ENCODE measurements around the gene MAPKAP1.
"Not testable (repeated sequence)": the region's sequence is repeated elsewhere in the genome, so short reads cannot be mapped to it uniquely, and the experiment has no call there.

Gene MAPKAP1

DNA sequence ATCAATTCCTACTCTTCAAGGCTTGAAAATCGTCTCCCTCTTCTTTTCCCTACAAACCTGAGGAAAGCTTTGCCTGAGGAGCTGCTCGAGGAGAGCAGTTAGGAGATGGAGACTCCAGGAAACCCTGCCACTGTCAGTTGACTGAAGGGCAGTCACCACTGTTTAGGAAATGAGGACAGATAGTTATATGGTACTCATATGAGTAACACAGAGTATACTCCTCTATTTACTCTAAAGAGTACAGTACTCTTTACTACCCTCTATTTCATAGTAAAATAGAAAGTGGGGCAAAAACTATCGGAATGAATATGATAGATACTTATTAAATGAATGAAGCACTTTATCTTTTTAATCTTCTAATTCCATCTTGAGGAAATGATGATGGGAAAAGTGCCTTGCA, 115.8 kb downstream of the MAPKAP1 start:
- FAIRE-seq (no peak), DNase-seq (ENCODE audit: insufficient read length) (no peak)
- TF ChIP-seq POLR2A (IDR thresholded peaks at IDR 0.05; ENCODE audit: low read depth, low read length) (no peak), TAF1 (IDR thresholded peaks at IDR 0.05; ENCODE audit: borderline replicate concordance, low read depth, low read length) (no peak), POLR2AphosphoS5 (IDR thresholded peaks at IDR 0.05; ENCODE audit: low read depth, low read length) (no peak)

DNA sequence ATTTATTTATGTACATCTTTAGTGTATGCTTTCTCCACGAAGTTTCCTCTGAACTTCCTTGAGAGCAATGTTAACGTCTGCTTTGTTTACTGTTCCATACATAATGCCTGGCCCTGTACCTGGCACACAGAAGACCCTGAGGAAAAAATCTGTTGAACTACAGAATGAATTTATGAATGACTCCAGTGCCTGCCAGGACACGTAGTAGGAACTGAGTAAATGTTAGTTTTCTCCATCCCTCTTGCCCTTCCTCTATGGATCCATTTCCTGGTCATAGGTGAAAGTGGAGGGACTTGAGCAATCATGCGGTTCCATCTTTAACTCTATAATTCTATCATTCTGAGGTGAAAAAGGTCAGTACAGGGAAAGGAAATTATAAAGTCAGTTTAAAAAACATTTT, 117.7 kb downstream of the MAPKAP1 start:
- no peak for FAIRE-seq
- no peak for TF ChIP-seq TAF1 (IDR thresholded peaks at IDR 0.05; ENCODE audit: borderline replicate concordance, low read depth, low read length)
- TF ChIP-seq POLR2AphosphoS5 (IDR thresholded peaks at IDR 0.05; ENCODE audit: low read depth, low read length) = no peak
- TF ChIP-seq POLR2A (IDR thresholded peaks at IDR 0.05; ENCODE audit: low read depth, low read length) = no peak
- DNase-seq (ENCODE audit: insufficient read length) = no peak

DNA sequence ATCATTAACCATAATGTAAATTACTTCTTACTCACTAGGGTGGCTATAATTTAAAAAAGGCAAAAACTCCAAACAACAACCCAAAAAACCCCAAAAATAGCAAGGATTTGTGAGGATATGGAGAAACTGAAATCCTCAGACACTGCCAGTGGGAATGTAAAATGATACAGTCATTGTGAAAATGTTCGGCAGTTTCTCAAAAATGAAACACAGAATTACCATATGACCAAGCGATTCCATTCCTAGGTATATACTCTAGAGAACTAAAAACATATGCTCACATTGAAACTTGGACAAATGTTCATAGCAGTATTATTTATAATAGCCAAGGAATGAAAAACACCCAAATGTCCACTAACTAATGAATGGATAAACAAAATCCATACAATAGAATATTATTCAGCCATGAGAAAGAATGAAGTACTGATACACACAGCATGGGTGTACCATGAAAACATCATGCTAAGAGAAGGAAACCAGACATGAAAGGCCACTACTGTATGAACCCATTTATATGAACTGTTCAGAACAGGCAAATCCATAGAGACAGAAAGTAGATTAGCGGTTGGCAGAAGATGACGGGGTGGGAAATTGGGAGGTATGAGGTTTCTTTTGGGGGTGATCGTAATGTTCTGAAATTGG, 119.1 kb downstream of the MAPKAP1 start:
- TF ChIP-seq POLR2A (IDR thresholded peaks at IDR 0.05; ENCODE audit: low read depth, low read length) (no peak), TAF1 (IDR thresholded peaks at IDR 0.05; ENCODE audit: borderline replicate concordance, low read depth, low read length) (no peak), POLR2AphosphoS5 (IDR thresholded peaks at IDR 0.05; ENCODE audit: low read depth, low read length) (no peak)
- no peak for DNase-seq (ENCODE audit: insufficient read length)
- FAIRE-seq = no peak

DNA sequence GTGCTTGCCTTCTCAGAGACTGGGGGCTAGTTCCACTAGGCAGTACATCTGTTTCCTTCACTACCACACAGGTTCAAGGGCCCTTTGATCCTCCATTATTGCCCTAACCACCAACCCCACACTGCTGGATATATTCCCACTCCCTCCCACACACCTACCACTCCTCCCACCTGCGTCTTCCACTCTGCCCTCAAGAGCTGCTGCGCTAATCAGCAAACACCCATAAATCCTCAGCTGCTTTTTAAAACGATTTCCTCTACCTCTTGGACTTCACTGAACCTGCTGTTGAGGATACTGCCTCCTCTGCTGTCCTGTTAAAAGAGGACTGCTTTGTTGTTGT, 120.9 kb downstream of the MAPKAP1 start:
- DNase-seq (ENCODE audit: insufficient read length) (no peak), FAIRE-seq (no peak)
- TF ChIP-seq POLR2AphosphoS5 (IDR thresholded peaks at IDR 0.05; ENCODE audit: low read depth, low read length) (no peak), POLR2A (IDR thresholded peaks at IDR 0.05; ENCODE audit: low read depth, low read length) (no peak), TAF1 (IDR thresholded peaks at IDR 0.05; ENCODE audit: borderline replicate concordance, low read depth, low read length) (no peak)

DNA sequence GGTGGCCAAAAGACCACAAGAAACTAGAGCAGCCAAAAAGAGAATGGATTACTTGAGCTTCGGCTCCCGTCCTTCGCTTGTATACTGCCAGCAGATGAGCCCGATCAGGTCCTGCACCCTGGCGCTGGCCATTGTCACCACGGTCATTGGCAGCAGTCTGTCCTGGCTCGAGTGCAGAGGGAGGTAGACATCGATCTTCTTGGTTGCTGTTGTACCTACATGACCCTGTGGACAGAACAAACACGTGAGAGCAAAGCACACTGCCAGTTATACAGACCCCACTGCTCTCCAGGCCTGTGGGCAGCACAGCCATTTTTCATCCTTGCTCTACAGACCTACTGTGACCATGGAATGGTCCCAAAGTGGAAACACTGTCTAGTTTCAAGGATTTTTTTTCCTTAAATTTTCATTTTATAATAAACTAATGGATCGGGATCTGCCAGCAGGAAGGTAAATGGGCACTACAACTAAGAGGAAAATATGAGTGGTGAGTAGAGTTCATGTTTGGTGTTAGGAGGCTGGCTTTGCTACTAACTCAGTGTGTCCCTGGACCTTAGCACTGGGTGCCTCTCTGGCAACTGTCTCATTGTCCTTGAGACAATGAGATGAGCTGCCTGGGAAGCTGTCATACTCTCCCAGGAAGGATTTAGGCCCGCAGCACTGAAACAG, 121.4 kb downstream of the MAPKAP1 start:
- FAIRE-seq (no peak), DNase-seq (ENCODE audit: insufficient read length) (no peak)
- TF ChIP-seq POLR2AphosphoS5 (IDR thresholded peaks at IDR 0.05; ENCODE audit: low read depth, low read length) (no peak), TAF1 (IDR thresholded peaks at IDR 0.05; ENCODE audit: borderline replicate concordance, low read depth, low read length) (no peak), POLR2A (IDR thresholded peaks at IDR 0.05; ENCODE audit: low read depth, low read length) (no peak)

DNA sequence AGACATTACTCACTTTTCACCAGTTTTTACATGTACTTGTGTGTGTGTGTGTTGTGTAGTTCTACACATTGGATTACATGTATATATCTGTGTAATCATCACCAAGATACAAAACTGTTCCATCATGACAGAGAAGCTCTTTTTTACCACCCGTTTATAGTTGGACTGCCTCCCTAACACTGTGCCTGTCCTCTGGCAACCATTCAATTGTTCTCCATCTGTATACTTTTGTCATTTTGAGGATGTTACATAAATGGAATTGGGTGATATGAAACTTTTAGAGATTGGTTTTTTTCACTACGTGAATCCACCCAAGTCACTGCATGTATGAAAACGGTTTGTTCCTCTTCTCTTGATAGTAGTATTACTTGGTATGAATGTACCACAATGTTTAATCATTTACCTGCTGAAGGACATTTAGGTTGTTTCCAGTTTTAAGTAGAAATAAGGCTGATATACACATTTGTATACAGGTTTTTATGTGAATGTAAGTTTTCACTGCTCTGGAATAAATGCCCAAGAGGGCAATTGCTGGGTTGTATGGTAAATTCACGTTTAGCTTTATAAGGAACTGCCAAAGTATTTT, 126.2 kb downstream of the MAPKAP1 start:
- no peak for FAIRE-seq
- no peak for DNase-seq (ENCODE audit: insufficient read length)
- TF ChIP-seq POLR2AphosphoS5 (IDR thresholded peaks at IDR 0.05; ENCODE audit: low read depth, low read length) = no peak
- TF ChIP-seq TAF1 (IDR thresholded peaks at IDR 0.05; ENCODE audit: borderline replicate concordance, low read depth, low read length) = no peak
- TF ChIP-seq POLR2A (IDR thresholded peaks at IDR 0.05; ENCODE audit: low read depth, low read length) = no peak

DNA sequence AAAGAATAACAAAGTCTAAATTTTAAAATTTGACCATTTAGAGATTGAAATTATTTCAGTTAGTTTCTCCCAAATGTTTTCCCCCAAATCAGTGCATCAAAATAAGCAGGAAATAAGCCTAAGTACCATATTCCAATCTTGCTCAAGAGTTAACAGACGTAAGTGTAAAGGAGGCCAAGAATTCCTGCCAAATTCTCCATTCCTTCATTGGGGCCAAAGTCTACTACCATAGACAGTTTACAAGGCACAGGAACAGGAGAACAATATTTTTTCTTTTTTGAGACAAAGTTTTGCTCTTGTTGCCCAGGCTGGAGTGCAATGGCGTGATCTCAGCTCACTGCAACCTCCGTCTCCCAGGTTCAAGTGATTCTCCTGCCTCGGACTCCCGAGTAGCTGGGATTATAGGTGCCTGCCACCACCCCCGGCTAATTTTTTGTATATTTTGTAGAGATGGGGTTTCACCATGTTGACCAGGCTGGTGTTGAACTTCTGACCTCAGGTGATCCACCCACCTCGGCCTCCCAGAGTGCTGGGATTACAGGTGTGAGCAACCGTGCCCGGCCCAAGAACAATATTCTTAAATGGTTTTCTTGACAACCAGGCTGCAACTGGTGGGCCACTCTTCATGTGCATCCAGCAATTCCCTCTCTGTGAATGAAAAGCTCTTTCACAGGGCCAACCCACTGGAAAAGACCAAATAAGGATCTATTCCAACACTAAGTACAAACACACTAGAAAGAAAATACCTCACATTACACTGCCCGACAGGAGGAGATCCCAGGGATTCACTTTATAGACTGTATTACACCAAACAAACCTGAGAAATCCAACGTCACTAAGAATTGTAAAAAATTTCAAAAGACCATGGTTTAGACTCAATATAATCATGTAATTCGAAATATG, 127.7 kb downstream of the MAPKAP1 start:
- no peak for FAIRE-seq
- TF ChIP-seq POLR2A (IDR thresholded peaks at IDR 0.05; ENCODE audit: low read depth, low read length) (no peak), TAF1 (IDR thresholded peaks at IDR 0.05; ENCODE audit: borderline replicate concordance, low read depth, low read length) (no peak), POLR2AphosphoS5 (IDR thresholded peaks at IDR 0.05; ENCODE audit: low read depth, low read length) (no peak)
- DNase-seq (ENCODE audit: insufficient read length) = no peak

DNA sequence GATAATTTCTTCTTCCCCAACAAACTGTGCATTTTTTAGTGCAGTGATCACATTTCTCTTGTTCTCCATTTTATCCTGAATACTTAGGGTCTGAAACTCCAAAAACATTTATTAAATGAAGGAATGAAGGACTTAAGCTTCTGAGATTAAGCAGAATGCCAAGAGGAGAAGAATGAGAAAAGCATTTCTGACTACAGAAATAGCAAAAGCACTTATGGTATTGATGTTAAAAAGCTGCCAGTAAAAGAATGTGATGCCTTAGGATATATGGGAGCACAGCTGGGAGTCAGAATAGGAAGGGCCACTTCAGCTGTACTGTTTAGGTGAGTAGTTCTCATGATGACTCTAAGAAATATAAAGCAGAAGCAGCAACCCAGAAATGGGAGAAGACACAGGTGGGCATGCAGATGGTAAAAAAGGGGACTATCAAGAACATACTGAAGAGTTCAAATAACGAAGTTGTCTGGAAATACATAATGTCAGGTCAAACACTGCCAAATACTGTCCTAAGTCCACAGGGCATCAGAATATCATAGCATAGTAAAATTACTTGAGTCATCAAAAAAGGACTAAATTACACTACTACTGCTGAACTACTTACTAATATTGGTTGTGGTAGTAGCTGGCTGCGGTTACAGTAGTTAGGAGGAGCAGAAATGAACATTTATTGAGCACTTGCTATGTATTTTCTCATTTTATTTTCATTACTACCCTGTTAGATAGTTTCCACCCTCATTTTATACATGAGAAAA, 132.7 kb downstream of the MAPKAP1 start:
- TF ChIP-seq POLR2AphosphoS5 (IDR thresholded peaks at IDR 0.05; ENCODE audit: low read depth, low read length) (no peak), TAF1 (IDR thresholded peaks at IDR 0.05; ENCODE audit: borderline replicate concordance, low read depth, low read length) (no peak), POLR2A (IDR thresholded peaks at IDR 0.05; ENCODE audit: low read depth, low read length) (no peak)
- DNase-seq (ENCODE audit: insufficient read length) (no peak), FAIRE-seq (no peak)

DNA sequence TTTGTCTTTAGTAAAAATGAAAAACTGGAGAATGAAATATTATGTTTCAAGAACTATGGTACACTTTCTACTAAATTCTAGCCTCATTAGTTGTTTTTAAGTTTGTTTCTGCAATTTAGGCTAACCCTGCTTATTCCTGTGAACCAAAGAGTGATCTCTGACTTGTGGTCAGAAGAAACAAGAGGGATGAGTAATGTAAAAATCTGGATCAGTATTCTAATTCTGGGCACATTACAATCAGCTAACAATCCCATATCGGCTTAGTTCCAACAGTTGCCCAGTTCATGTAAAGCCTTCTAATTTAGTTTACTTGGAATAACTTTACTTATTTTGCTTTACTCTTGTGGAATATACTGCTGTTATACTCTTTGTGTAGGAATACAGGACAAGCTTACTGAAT, 134.5 kb downstream of the MAPKAP1 start:
- not testable (repeated sequence) for FAIRE-seq; DNase-seq (ENCODE audit: insufficient read length)

DNA sequence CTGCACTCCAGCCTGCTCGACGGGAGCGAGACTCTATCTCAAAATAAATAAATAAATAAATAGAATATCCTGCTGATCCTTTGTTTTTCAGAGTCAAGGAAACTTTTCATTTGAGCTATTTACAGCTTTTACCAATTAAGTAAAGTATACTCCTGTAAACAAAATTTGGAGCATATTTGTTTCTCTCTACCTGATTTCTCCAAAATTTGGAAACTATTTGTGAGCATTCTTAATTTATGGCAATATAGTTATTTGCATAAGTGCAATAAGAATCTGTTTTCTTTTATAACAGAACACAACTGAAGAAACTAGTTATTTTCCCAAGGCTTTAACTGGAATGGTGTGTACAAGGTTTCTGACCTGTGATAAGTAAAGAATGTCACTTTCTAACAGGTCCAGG, 135.2 kb downstream of the MAPKAP1 start:
- not testable (repeated sequence) for FAIRE-seq; DNase-seq (ENCODE audit: insufficient read length)

DNA sequence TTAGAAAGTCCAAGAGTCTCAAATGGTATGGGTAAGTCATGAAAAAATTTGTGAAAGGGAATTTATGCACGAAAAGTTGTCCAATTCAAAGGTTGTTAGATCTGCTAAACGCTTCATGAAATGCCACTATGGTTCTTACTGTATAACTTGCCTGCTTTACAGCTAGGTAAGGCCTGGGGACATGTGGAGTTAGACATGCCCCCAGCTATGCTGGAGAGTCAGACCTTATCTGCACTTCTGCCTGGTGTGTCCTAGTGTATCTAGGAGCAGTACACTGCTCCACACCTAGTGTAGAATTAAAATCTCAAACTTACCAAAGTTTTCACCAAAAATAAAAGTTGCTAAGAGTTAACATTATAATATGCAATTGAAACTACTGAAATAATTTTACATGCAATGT, 136.8 kb downstream of the MAPKAP1 start:
- DNase-seq (ENCODE audit: insufficient read length) = no peak
- no peak for FAIRE-seq
- TF ChIP-seq TAF1 (IDR thresholded peaks at IDR 0.05; ENCODE audit: borderline replicate concordance, low read depth, low read length) = no peak
- no peak for TF ChIP-seq POLR2A (IDR thresholded peaks at IDR 0.05; ENCODE audit: low read depth, low read length)
- TF ChIP-seq POLR2AphosphoS5 (IDR thresholded peaks at IDR 0.05; ENCODE audit: low read depth, low read length) = no peak
